Keratinocyte (primary cell): Measurements from ENCODE around the gene PCDHA12. TPM values are rescaled to one million over a fixed set of nuclear protein-coding genes. Genes with fewer than 3 reads are reported as not detected.

Experiments used
- DNase-seq: peaks from one replicate; pipeline ENCODE4 v3.0.0-alpha.2; 2011; ENCODE audit warnings: low read depth, missing footprints, low spot score
- FAIRE-seq: peaks from 2 replicates; lab custom pipeline; 2011; peaks lifted over from hg19 to GRCh38; lab: Jason Lieb, UNC
- H2AFZ ChIP-seq: 2 replicates; pipeline ENCODE4 v1.6.0; 2012; ENCODE audit warnings: low read length, control low read depth, inconsistent platforms; ENCODE audit not compliant: control insufficient read depth
- H3K27ac ChIP-seq: 2 replicates; pipeline ENCODE4 v1.5.1; 2011; ENCODE audit warnings: low read length; ENCODE audit not compliant: control insufficient read depth, insufficient read depth
- H3K27me3 ChIP-seq: 3 replicates; pipeline ENCODE4 v1.6.0; 2011; ENCODE audit warnings: low read length; ENCODE audit not compliant: control insufficient read depth, insufficient read depth; ENCODE audit errors: extremely low read depth
- H3K36me3 ChIP-seq, 2 experiments: 2 replicates in 1 of 2; 3 replicates in 1 of 2; pipeline ENCODE4 v1.5.1; 2011; ENCODE audit warnings: low read length in 2 of 2, mild to moderate bottlenecking in 1 of 2; ENCODE audit not compliant: control insufficient read depth in 2 of 2, insufficient read depth in 2 of 2; ENCODE audit errors: extremely low read depth in 1 of 2
- H3K4me1 ChIP-seq: 3 replicates; pipeline ENCODE4 v1.5.1; 2011; ENCODE audit warnings: low read length; ENCODE audit not compliant: control insufficient read depth, insufficient read depth; ENCODE audit errors: extremely low read depth
- H3K4me2 ChIP-seq: 3 replicates; pipeline ENCODE4 v1.6.0; 2011; ENCODE audit warnings: low read depth, low read length; ENCODE audit not compliant: control insufficient read depth, insufficient read depth; ENCODE audit errors: extremely low read depth
- H3K4me3 ChIP-seq, 3 experiments: fragments of 200-600 bp in 1 of 3; sonication (generic) in 1 of 3; 2 replicates in 2 of 3; 3 replicates in 1 of 3; pipeline ENCODE4 v1.5.1; 2011 to 2016; ENCODE audit warnings: low read length in 3 of 3, mild to moderate bottlenecking in 3 of 3, control low read depth in 2 of 3, inconsistent platforms in 1 of 3, low read depth in 1 of 3, mixed read lengths in 1 of 3, mixed run types in 1 of 3, moderate library complexity in 1 of 3; ENCODE audit not compliant: control insufficient read depth in 2 of 3, insufficient read depth in 2 of 3; ENCODE audit errors: extremely low read depth in 1 of 3
- H3K79me2 ChIP-seq: 2 replicates; pipeline ENCODE4 v1.6.0; 2012; ENCODE audit warnings: low read length; ENCODE audit not compliant: control insufficient read depth, insufficient read depth
- H3K9ac ChIP-seq: 3 replicates; pipeline ENCODE4 v1.6.0; 2011; ENCODE audit warnings: low read length; ENCODE audit not compliant: control insufficient read depth, insufficient read depth; ENCODE audit errors: extremely low read depth
- H3K9me1 ChIP-seq: 3 replicates; pipeline ENCODE4 v1.6.0; 2011; ENCODE audit warnings: low read length; ENCODE audit not compliant: control insufficient read depth, insufficient read depth; ENCODE audit errors: extremely low read depth
- H3K9me3 ChIP-seq: 2 replicates; pipeline ENCODE4 v1.5.1; 2012; ENCODE audit warnings: low read depth, low read length; ENCODE audit not compliant: control insufficient read depth
- H4K20me1 ChIP-seq: 3 replicates; pipeline ENCODE4 v1.6.0; 2011; ENCODE audit warnings: low read length; ENCODE audit not compliant: control insufficient read depth, insufficient read depth; ENCODE audit errors: extremely low read depth
- EZH2 ChIP-seq: IDR thresholded peaks from one replicate; pipeline ENCODE4 v1.6.1; 2012; ENCODE audit warnings: inconsistent platforms, mild to moderate bottlenecking, low read length, moderate library complexity
- dilution Hi-C: fragments of 300-500 bp; cut with MboI; formaldehyde crosslinking; loops from one replicate; pipeline ENCODE4 v1.7.0; 2020; ENCODE audit warnings: low sequenced_read_pairs; ENCODE audit not compliant: extremely low pct_ligation_motif_present
- polyA plus RNA-seq, 5 experiments: library from polyadenylated mRNA; depleted of rRNA in 3 of 5; stranded (reverse) in 3 of 5; stranded (forward) in 1 of 5; unstranded in 1 of 5; fragments of >200 nt; gene quantifications; 1 replicate in 1 of 5; 2 replicates in 3 of 5; 3 replicates in 1 of 5; pipeline versions ENCODE4 v1.2.1 to v1.2.3, GENCODE V29; 2011 to 2012; ENCODE audit warnings: missing spikeins in 2 of 5, low read depth in 1 of 5, low replicate concordance in 1 of 5
- TF ChIP-seq, protein P1 (sequence below), 3 experiments: IDR thresholded peaks in 1 of 3; conservative IDR thresholded peaks in 1 of 3; optimal IDR thresholded peaks in 1 of 3; 2 replicates in 2 of 3; 3 replicates in 1 of 3; pipeline versions ENCODE3 to v1.5.1; 2011; ENCODE audit warnings: low read length in 3 of 3, mild to moderate bottlenecking in 3 of 3, moderate library complexity in 2 of 3, control low read depth in 1 of 3, inconsistent platforms in 1 of 3; ENCODE audit not compliant: insufficient read depth in 2 of 3; ENCODE audit errors: extremely low read depth in 1 of 3

Gene PCDHA12
- polyA plus RNA-seq, 1 donor (not counting 4 experiments of a cell fraction or from before 2014, with no cell fraction given), result 0.04 TPM

- H3K4me3 ChIP-seq, result peak overlapping the region; percentile 36 to 62 (median 55)
- peak overlapping the region; percentile 69 for H3K4me2 ChIP-seq
- TF ChIP-seq, protein P1, sequence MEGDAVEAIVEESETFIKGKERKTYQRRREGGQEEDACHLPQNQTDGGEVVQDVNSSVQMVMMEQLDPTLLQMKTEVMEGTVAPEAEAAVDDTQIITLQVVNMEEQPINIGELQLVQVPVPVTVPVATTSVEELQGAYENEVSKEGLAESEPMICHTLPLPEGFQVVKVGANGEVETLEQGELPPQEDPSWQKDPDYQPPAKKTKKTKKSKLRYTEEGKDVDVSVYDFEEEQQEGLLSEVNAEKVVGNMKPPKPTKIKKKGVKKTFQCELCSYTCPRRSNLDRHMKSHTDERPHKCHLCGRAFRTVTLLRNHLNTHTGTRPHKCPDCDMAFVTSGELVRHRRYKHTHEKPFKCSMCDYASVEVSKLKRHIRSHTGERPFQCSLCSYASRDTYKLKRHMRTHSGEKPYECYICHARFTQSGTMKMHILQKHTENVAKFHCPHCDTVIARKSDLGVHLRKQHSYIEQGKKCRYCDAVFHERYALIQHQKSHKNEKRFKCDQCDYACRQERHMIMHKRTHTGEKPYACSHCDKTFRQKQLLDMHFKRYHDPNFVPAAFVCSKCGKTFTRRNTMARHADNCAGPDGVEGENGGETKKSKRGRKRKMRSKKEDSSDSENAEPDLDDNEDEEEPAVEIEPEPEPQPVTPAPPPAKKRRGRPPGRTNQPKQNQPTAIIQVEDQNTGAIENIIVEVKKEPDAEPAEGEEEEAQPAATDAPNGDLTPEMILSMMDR (optimal IDR thresholded peaks at IDR 0.05 in 1 of 3, IDR thresholded peaks at IDR 0.05 in 1 of 3, conservative IDR thresholded peaks at IDR 0.05 in 1 of 3; ENCODE audit: extremely low read depth in 1 of 3, insufficient read depth in 2 of 3, low read length in 3 of 3), result peak; percentile 42 to 94 (median 72)
- peak; percentile 39 for TF ChIP-seq EZH2
- H3K36me3 ChIP-seq, result no peaks in the 10 kb centered on the region
- H3K9me1 ChIP-seq, result no peaks in the 10 kb centered on the region
- dilution Hi-C loops, result no loop called here
- H3K27me3 ChIP-seq, result peaks cover 25% of the 10 kb centered on the region
- FAIRE-seq (no peak), DNase-seq (no peak)
- no peak overlapping the region for H3K27ac ChIP-seq
- H3K9me3 ChIP-seq, result peaks cover 6% of the 10 kb centered on the region
- peaks cover 3% of the 10 kb centered on the region for H3K4me1 ChIP-seq
- no peaks in the 10 kb centered on the region for H3K79me2 ChIP-seq
- no peak overlapping the region for H3K9ac ChIP-seq
- H2AFZ ChIP-seq, result peak overlapping the region; percentile 72
- H4K20me1 ChIP-seq, result no peaks in the 10 kb centered on the region
Observed at GRCh38 chr5:140926443-140927227, 51.5 kb downstream of the PCDHA12 start.

- no peak overlapping the region for H3K27ac ChIP-seq
- FAIRE-seq (no peak), DNase-seq (no peak)
- H3K79me2 ChIP-seq, result no peaks in the 10 kb centered on the region
- peak overlapping the region; percentile 72 for H2AFZ ChIP-seq
- peak overlapping the region; percentile 69 for H3K4me2 ChIP-seq
- H3K36me3 ChIP-seq, result no peaks in the 10 kb centered on the region
- H4K20me1 ChIP-seq, result no peaks in the 10 kb centered on the region
- H3K9ac ChIP-seq, result no peak overlapping the region
- H3K27me3 ChIP-seq, result peaks cover 25% of the 10 kb centered on the region
- dilution Hi-C loops, result no loop called here
- H3K4me1 ChIP-seq, result peaks cover 3% of the 10 kb centered on the region
- peak; percentile 9 for TF ChIP-seq EZH2
- TF ChIP-seq, protein P1 (optimal IDR thresholded peaks at IDR 0.05 in 1 of 3, IDR thresholded peaks at IDR 0.05 in 1 of 3, conservative IDR thresholded peaks at IDR 0.05 in 1 of 3; ENCODE audit: extremely low read depth in 1 of 3, insufficient read depth in 2 of 3, low read length in 3 of 3), result no peak
- H3K9me1 ChIP-seq, result no peaks in the 10 kb centered on the region
- H3K4me3 ChIP-seq, result peak overlapping the region; percentile 36 to 62 (median 55)
- peaks cover 6% of the 10 kb centered on the region for H3K9me3 ChIP-seq
Observed at GRCh38 chr5:140927228-140927573, 52.1 kb downstream of the PCDHA12 start.

Other genes starting within 250 kb of the PCDHA12 start
- 0.06 to 0.19 TPM (median 0.18 TPM) in 3 replicates for gene CD14, start 242.1 kb upstream of the PCDHA12 start, polyA plus RNA-seq
- 7.6 to 9.2 TPM (median 7.9 TPM) in 3 replicates for gene TMCO6, start 235.9 kb upstream of the PCDHA12 start, polyA plus RNA-seq
- 65.6 to 143 TPM (median 101 TPM) in 3 replicates for gene NDUFA2, start 227.7 kb upstream of the PCDHA12 start, polyA plus RNA-seq
- gene IK, start 227.5 kb upstream of the PCDHA12 start, polyA plus RNA-seq, result 76.4 to 119 TPM (median 118 TPM) in 3 replicates
- 21.6 to 29.3 TPM (median 22.1 TPM) in 3 replicates for gene WDR55, start 210.4 kb upstream of the PCDHA12 start, polyA plus RNA-seq
- 0.22 to 0.48 TPM (median 0.23 TPM) in 3 replicates for gene DND1, start 201.7 kb upstream of the PCDHA12 start, polyA plus RNA-seq
- gene HARS1, start 183.9 kb upstream of the PCDHA12 start, polyA plus RNA-seq, result 72.0 to 115 TPM (median 87.8 TPM) in 3 replicates
- 36.8 to 44.5 TPM (median 40.3 TPM) in 3 replicates for gene HARS2, start 183.9 kb upstream of the PCDHA12 start, polyA plus RNA-seq
- 47.1 to 75.0 TPM (median 49.2 TPM) in 3 replicates for gene ZMAT2, start 174.9 kb upstream of the PCDHA12 start, polyA plus RNA-seq
- gene PCDHA1, start 89.2 kb upstream of the PCDHA12 start, polyA plus RNA-seq, result 0.03 to 0.07 TPM (median 0.06 TPM) in 3 replicates
- gene PCDHA2, start 80.5 kb upstream of the PCDHA12 start, polyA plus RNA-seq, result 0.01 TPM in 1 of 3 replicates, not detected in the others
- gene PCDHA3, start 74.3 kb upstream of the PCDHA12 start, polyA plus RNA-seq, result 0.01 to 0.02 TPM in 2 of 3 replicates, not detected in the other
- gene PCDHA4, start 68.2 kb upstream of the PCDHA12 start, polyA plus RNA-seq, result 0.01 to 0.15 TPM (median 0.07 TPM) in 3 replicates
- 0.01 TPM in 1 of 3 replicates, not detected in the others for gene PCDHA5, start 53.7 kb upstream of the PCDHA12 start, polyA plus RNA-seq
- gene PCDHA6, start 47.3 kb upstream of the PCDHA12 start, polyA plus RNA-seq, result 0.03 to 0.14 TPM (median 0.04 TPM) in 3 replicates
- gene PCDHA7, start 41.0 kb upstream of the PCDHA12 start, polyA plus RNA-seq, result 0.02 to 0.05 TPM (median 0.04 TPM) in 3 replicates
- gene PCDHA8, start 34.1 kb upstream of the PCDHA12 start, polyA plus RNA-seq, result not detected in 3 replicates
- 0.01 TPM in 1 of 3 replicates, not detected in the others for gene PCDHA9, start 26.9 kb upstream of the PCDHA12 start, polyA plus RNA-seq
- 0.03 to 0.06 TPM (median 0.05 TPM) in 3 replicates for gene PCDHA10, start 19.4 kb upstream of the PCDHA12 start, polyA plus RNA-seq
- gene PCDHA11, start 6.4 kb upstream of the PCDHA12 start, polyA plus RNA-seq, result 0.12 to 0.28 TPM in 2 of 3 replicates, not detected in the other
- gene PCDHA13, start 6.8 kb downstream of the PCDHA12 start, polyA plus RNA-seq, result 0.04 to 0.12 TPM in 2 of 3 replicates, not detected in the other
- 0.14 to 0.64 TPM (median 0.45 TPM) in 3 replicates for gene PCDHAC1, start 51.0 kb downstream of the PCDHA12 start, polyA plus RNA-seq
- gene PCDHAC2, start 91.2 kb downstream of the PCDHA12 start, polyA plus RNA-seq, result 1.2 to 2.1 TPM (median 1.9 TPM) in 3 replicates
- gene PCDHB1, start 176.1 kb downstream of the PCDHA12 start, polyA plus RNA-seq, result not detected in 3 replicates
- gene PCDHB2, start 219.3 kb downstream of the PCDHA12 start, polyA plus RNA-seq, result 0.26 to 1.1 TPM (median 0.46 TPM) in 3 replicates
- 0.03 to 0.08 TPM (median 0.05 TPM) in 3 replicates for gene PCDHB3, start 225.2 kb downstream of the PCDHA12 start, polyA plus RNA-seq
- gene PCDHB4, start 246.5 kb downstream of the PCDHA12 start, polyA plus RNA-seq, result 0.04 to 0.05 TPM in 2 of 3 replicates, not detected in the other